Endodermal cell (in vitro differentiated cells): ENCODE results near the gene CA9. TPM values are rescaled to one million over a fixed set of nuclear protein-coding genes. Genes with fewer than 3 reads are reported as not detected.

Source experiments
- DNase-seq: peaks from one replicate; pipeline ENCODE4 v3.0.0-alpha.2; 2017
- H3K27ac ChIP-seq: 2 replicates; pipeline ENCODE4 v1.5.1; 2013; ENCODE audit warnings: mild to moderate bottlenecking, low read depth, low read length, moderate library complexity
- H3K27me3 ChIP-seq: 2 replicates; pipeline ENCODE4 v1.6.1; 2013; ENCODE audit warnings: mild to moderate bottlenecking, low read length, moderate library complexity; ENCODE audit not compliant: insufficient read depth, control insufficient read depth, poor library complexity, severe bottlenecking
- H3K36me3 ChIP-seq: 2 replicates; pipeline ENCODE4 v1.7.0; 2013; ENCODE audit warnings: mild to moderate bottlenecking, low read length, moderate library complexity; ENCODE audit not compliant: control insufficient read depth, insufficient read depth
- H3K4me1 ChIP-seq: one replicate; pipeline ENCODE4 v1.7.0; 2013; ENCODE audit warnings: low read length; ENCODE audit not compliant: control insufficient read depth, insufficient read depth
- H3K4me3 ChIP-seq: 2 replicates; pipeline ENCODE4 v1.5.1; 2013; ENCODE audit warnings: mild to moderate bottlenecking, low read length, moderate library complexity
- H3K9ac ChIP-seq: 2 replicates; pipeline ENCODE4 v1.6.1; 2013; ENCODE audit warnings: mild to moderate bottlenecking, low read length, moderate library complexity; ENCODE audit not compliant: poor library complexity, severe bottlenecking; ENCODE audit errors: extremely low read depth
- H3K9me3 ChIP-seq: 2 replicates; pipeline ENCODE4 v1.6.1; 2013; ENCODE audit warnings: mild to moderate bottlenecking, low read length, moderate library complexity; ENCODE audit not compliant: control insufficient read depth
- H3K27ac Mint-ChIP-seq: 2 replicates; pipeline ENCODE4 v1.8.0; 2020; ENCODE audit warnings: mixed read lengths
- H3K27me3 Mint-ChIP-seq: 2 replicates; pipeline ENCODE4 v1.8.0; 2021; ENCODE audit warnings: mild to moderate bottlenecking, mixed read lengths; ENCODE audit not compliant: insufficient read depth
- H3K36me3 Mint-ChIP-seq: 2 replicates; pipeline ENCODE4 v1.8.0; 2020; ENCODE audit warnings: low read depth, mixed read lengths
- H3K4me1 Mint-ChIP-seq: 2 replicates; pipeline ENCODE4 v1.8.0; 2020; ENCODE audit warnings: mixed read lengths
- H3K4me3 Mint-ChIP-seq: 2 replicates; pipeline ENCODE4 v1.8.0; 2020; ENCODE audit warnings: mild to moderate bottlenecking, moderate library complexity, mixed read lengths
- H3K9me3 Mint-ChIP-seq: 2 replicates; pipeline ENCODE4 v1.8.0; 2020; ENCODE audit warnings: mild to moderate bottlenecking, mixed read lengths
- WGBS, 2 experiments: methylation state at CpG; one replicate each; pipeline versions ENCODE4 v1.1.5 to v1.1.7; 2013; ENCODE audit warnings: missing lambda C conversion rate in 2 of 2, mixed read lengths in 1 of 2; ENCODE audit not compliant: insufficient coverage in 1 of 2, insufficient read length in 1 of 2; 5-methylcytosine and 5-hydroxymethylcytosine counted together
- total RNA-seq, 2 donors: library from RNA; stranded (reverse); fragmentation: NEBNext Ultra II Directional in 1 of 2; extraction: Animal tissue kit (Norgen Biotek cat#: 25700) in 1 of 2; gene quantifications; 2 replicates in 1 of 2; 3 replicates in 1 of 2; pipeline ENCODE4 v1.2.1, GENCODE V29; 2021
- TF ChIP-seq, protein P1 (sequence below): fragments of 200-600 bp; sonication (generic); conservative IDR thresholded peaks from 2 replicates; pipeline ENCODE4 v1.5.0; 2021; ENCODE audit warnings: antibody characterized with exemption, mild to moderate bottlenecking

The CA9 gene
- total RNA-seq, 2 donors from 2014 or later, result 1.8 to 3.6 TPM

DNA sequence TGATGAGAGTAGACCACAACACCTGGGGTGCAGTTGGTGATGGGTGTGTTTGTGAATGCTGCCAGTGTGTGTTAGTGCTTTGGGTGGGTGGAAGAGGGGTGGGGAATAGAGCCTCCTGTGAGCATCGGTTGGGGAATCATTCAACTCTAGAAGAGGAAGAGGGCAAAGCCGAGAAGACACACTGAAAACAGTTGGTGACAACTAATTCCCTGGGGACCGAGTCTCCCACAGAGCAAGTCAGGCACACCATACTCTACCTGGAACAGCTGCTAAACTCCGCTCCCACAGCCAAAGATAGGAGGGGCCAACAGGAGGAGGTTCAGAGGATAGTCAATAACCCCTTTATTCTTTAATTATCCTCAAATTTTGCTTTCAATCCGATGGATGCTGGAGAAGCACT, 7.2 kb upstream of the CA9 start:
- H3K27me3 ChIP-seq, result no peaks in the 10 kb centered on the region
- TF ChIP-seq, protein P1, sequence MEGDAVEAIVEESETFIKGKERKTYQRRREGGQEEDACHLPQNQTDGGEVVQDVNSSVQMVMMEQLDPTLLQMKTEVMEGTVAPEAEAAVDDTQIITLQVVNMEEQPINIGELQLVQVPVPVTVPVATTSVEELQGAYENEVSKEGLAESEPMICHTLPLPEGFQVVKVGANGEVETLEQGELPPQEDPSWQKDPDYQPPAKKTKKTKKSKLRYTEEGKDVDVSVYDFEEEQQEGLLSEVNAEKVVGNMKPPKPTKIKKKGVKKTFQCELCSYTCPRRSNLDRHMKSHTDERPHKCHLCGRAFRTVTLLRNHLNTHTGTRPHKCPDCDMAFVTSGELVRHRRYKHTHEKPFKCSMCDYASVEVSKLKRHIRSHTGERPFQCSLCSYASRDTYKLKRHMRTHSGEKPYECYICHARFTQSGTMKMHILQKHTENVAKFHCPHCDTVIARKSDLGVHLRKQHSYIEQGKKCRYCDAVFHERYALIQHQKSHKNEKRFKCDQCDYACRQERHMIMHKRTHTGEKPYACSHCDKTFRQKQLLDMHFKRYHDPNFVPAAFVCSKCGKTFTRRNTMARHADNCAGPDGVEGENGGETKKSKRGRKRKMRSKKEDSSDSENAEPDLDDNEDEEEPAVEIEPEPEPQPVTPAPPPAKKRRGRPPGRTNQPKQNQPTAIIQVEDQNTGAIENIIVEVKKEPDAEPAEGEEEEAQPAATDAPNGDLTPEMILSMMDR, result no peak
- H3K9me3 ChIP-seq, result no peaks in the 10 kb centered on the region
- WGBS, 2 experiments, result 91 to 96% methylated on average over 4 to 5 of the region's 5 CpGs
- Mint-ChIP-seq H3K9me3 (no peaks in the 10 kb centered on the region), H3K27ac (no peak overlapping the region), H3K27me3 (peaks cover 5% of the 10 kb centered on the region), H3K4me1 (peaks cover 14% of the 10 kb centered on the region), H3K36me3 (peaks cover 13% of the 10 kb centered on the region), H3K4me3 (no peak overlapping the region)
- peaks cover 5% of the 10 kb centered on the region for H3K4me1 ChIP-seq
- no peak overlapping the region for H3K27ac ChIP-seq
- no peak for DNase-seq
- no peak overlapping the region for H3K9ac ChIP-seq
- no peak overlapping the region for H3K4me3 ChIP-seq
- peaks cover 17% of the 10 kb centered on the region for H3K36me3 ChIP-seq

DNA sequence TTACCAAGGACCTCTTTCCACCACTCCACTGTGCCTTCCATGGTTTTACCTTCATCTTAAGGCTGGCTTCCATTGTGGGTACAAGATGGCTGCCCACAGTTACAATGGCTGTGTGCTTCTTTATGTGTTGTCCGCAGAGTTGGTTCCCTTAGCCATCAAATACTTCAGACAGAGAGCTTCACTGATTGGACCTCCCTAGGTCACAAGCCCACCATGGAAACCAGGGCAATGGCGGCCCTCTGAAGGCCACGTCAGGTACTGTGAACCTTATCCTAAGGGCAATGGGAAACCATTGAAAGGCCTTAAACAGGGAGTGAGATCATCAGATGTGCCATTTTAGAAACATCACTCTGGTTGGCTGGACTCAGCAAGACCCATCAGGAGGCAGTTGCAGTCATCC, 5.8 kb upstream of the CA9 start:
- Mint-ChIP-seq H3K27me3 (peaks cover 6% of the 10 kb centered on the region), H3K9me3 (no peaks in the 10 kb centered on the region), H3K4me3 (no peak overlapping the region), H3K4me1 (peaks cover 13% of the 10 kb centered on the region), H3K27ac (no peak overlapping the region), H3K36me3 (peaks cover 1% of the 10 kb centered on the region)
- no peak for DNase-seq
- peaks cover 3% of the 10 kb centered on the region for H3K36me3 ChIP-seq
- H3K27me3 ChIP-seq, result peaks cover 1% of the 10 kb centered on the region
- H3K4me1 ChIP-seq, result peaks cover 5% of the 10 kb centered on the region
- H3K9me3 ChIP-seq, result no peaks in the 10 kb centered on the region
- H3K27ac ChIP-seq, result no peak overlapping the region
- H3K9ac ChIP-seq, result no peak overlapping the region
- H3K4me3 ChIP-seq, result no peak overlapping the region
- whole genome bisulfite sequencing, 2 experiments, result 92 to 94% methylated on average over 2 to 3 of the region's 3 CpGs
- TF ChIP-seq, protein P1, result peak; percentile 16

DNA sequence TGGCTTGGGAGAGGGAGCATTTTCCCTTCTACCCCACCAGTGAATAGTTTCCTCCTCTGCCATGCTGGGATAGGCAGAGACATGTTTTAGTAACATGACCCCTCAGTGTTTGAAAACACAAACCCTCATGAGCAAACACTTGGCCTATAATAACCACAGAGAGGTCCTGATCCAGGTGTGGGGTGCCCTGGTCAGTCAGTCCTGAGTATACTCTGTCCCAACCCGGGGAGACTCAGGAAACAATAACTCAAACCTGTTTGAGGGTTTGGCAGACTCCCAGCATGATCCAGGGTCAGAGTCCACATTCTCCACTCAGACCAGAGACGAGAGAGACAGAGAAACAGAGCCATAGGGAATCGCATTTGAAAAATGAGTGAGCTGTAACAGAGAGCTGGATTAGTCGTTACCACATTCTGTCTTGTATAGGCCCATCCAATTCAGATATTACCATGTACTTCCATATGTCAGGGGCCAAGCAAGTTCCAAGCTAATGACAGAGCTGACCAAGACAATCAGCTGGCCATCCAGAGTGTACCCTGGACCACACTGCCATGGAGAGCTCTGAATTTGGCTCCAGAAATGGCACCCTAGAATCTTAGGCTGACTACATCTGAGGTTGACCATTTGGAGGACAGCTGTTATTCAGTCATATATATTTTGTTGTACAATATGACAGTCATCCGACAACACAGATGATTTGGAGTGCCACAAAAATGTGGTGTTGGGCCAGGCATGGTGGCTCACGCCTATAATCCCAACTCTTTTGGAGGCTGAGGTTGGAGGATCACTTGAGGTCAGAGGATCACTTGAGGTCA, 4.2 kb upstream of the CA9 start:
- Mint-ChIP-seq H3K4me3 (no peak overlapping the region), H3K9me3 (no peaks in the 10 kb centered on the region), H3K4me1 (peaks cover 4% of the 10 kb centered on the region), H3K36me3 (no peaks in the 10 kb centered on the region), H3K27me3 (peaks cover 19% of the 10 kb centered on the region), H3K27ac (no peak overlapping the region)
- Histone ChIP-seq H3K4me3 (no peak overlapping the region), H3K27ac (no peak overlapping the region), H3K36me3 (no peaks in the 10 kb centered on the region), H3K9me3 (no peaks in the 10 kb centered on the region), H3K9ac (no peak overlapping the region), H3K27me3 (peaks cover 16% of the 10 kb centered on the region), H3K4me1 (no peaks in the 10 kb centered on the region)
- TF ChIP-seq, protein P1, result no peak
- DNase-seq, result no peak
- WGBS, 2 experiments, result 68 to 86% methylated on average over 6 of the region's 6 CpGs
